SU-DHL-6 (cell line): Measurements from ENCODE around the gene TRIM77.
"Not testable (repeated sequence)": the region's sequence is repeated elsewhere in the genome, so short reads cannot be mapped to it uniquely, and the experiment has no call there.

Source experiments
- H2AFZ ChIP-seq: fragments of 200-600 bp; sonication (generic); 2 replicates; pipeline ENCODE4 v1.6.1; 2014; ENCODE audit warnings: low read depth, mild to moderate bottlenecking, moderate library complexity, mixed read lengths, antibody characterized with exemption, low read length; ENCODE audit not compliant: severe bottlenecking
- H3F3A ChIP-seq: fragments of 200-600 bp; shearing (Covaris generic); 2 replicates; pipeline ENCODE4 v1.6.0; 2016; ENCODE audit warnings: antibody characterized with exemption, mild to moderate bottlenecking; ENCODE audit not compliant: insufficient read depth
- H3K27ac ChIP-seq: fragments of 200-600 bp; sonication (generic); 2 replicates; pipeline ENCODE4 v1.5.1; 2016; ENCODE audit warnings: low read depth, mild to moderate bottlenecking, low read length, moderate library complexity, mixed read lengths
- H3K27me3 ChIP-seq: fragments of 200-600 bp; sonication (generic), shearing (Covaris generic); 2 replicates; pipeline ENCODE4 v1.6.0; 2014; ENCODE audit warnings: mild to moderate bottlenecking, low read length
- H3K36me3 ChIP-seq: fragments of 200-600 bp; sonication (generic); 2 replicates; pipeline ENCODE4 v1.6.1; 2014; ENCODE audit warnings: mild to moderate bottlenecking, low read length, mixed read lengths
- H3K4me2 ChIP-seq: fragments of 300-600, 200-600 bp; shearing (Covaris generic), sonication (generic); 2 replicates; pipeline ENCODE4 v1.6.0; 2014; ENCODE audit warnings: low read length, low read depth, mild to moderate bottlenecking; ENCODE audit not compliant: poor library complexity, severe bottlenecking
- H3K4me3 ChIP-seq: fragments of 200-600 bp; sonication (generic); 2 replicates; pipeline ENCODE4 v1.5.1; 2014; ENCODE audit warnings: antibody characterized with exemption, low read length, mild to moderate bottlenecking, mixed read lengths; ENCODE audit not compliant: insufficient read depth, poor library complexity, severe bottlenecking
- H3K79me2 ChIP-seq: fragments of 200-600 bp; sonication (generic); 2 replicates; pipeline ENCODE4 v1.6.1; 2014; ENCODE audit warnings: mild to moderate bottlenecking, low read length, moderate library complexity; ENCODE audit not compliant: insufficient read depth
- H3K9ac ChIP-seq: fragments of 200-600 bp; sonication (generic); 2 replicates; pipeline ENCODE4 v1.7.0; 2014; ENCODE audit warnings: mild to moderate bottlenecking, low read length
- H3K9me2 ChIP-seq: fragments of 200-600 bp; sonication (generic); replicated peaks from 2 replicates; pipeline ENCODE4 v1.6.1; 2014; ENCODE audit warnings: low read length; ENCODE audit not compliant: insufficient read depth
- H3K9me3 ChIP-seq: fragments of 200-600 bp; sonication (generic); 2 replicates; pipeline ENCODE4 v1.6.1; 2014; ENCODE audit warnings: low read length, mixed read lengths; ENCODE audit not compliant: insufficient read depth
- H4K20me1 ChIP-seq: fragments of 200-600 bp; sonication (generic); 2 replicates; pipeline ENCODE4 v1.6.1; 2014; ENCODE audit warnings: low read depth, mild to moderate bottlenecking, antibody characterized with exemption, low read length, moderate library complexity, mixed read lengths
- EZH2phosphoT487 ChIP-seq: fragments of 200-600 bp; sonication (generic), shearing (Covaris generic); conservative IDR thresholded peaks from 2 replicates; pipeline ENCODE4 v1.6.1; 2018; ENCODE audit warnings: mild to moderate bottlenecking, antibody characterized with exemption, low read length, moderate library complexity, mixed read lengths
- TF ChIP-seq, protein P1 (sequence below): fragments of 200-600 bp; sonication (generic); IDR thresholded peaks from one replicate; pipeline ENCODE4 v1.5.1; 2017; ENCODE audit warnings: antibody characterized with exemption, mild to moderate bottlenecking, low read length, moderate library complexity; ENCODE audit not compliant: insufficient read depth, poor library complexity, severe bottlenecking

Gene TRIM77

DNA sequence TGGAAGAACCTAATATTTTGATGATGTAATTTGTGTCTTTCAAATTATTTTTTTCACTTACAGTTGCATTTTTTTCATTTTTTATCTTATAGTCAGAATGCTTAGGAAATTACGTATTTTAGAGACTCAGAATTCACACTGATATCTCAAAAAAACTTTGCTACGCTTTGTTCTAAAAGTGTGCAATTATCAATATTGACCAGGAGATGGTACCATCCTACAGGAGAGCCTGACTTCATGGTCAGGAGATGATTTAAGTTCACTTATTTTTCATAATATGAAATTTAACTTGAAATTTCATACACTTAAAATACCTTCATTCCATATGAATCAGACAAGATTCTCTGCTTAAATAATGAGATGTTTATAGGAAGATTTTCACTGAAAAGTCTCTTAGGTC, 34.7 kb upstream of the TRIM77 start:
- not testable (repeated sequence) for H3K27me3 ChIP-seq, H3K9me2 ChIP-seq, H3K27ac ChIP-seq, H3F3A ChIP-seq, H2AFZ ChIP-seq, H4K20me1 ChIP-seq, H3K4me3 ChIP-seq, H3K9me3 ChIP-seq, H3K4me2 ChIP-seq, H3K9ac ChIP-seq, H3K79me2 ChIP-seq, H3K36me3 ChIP-seq

DNA sequence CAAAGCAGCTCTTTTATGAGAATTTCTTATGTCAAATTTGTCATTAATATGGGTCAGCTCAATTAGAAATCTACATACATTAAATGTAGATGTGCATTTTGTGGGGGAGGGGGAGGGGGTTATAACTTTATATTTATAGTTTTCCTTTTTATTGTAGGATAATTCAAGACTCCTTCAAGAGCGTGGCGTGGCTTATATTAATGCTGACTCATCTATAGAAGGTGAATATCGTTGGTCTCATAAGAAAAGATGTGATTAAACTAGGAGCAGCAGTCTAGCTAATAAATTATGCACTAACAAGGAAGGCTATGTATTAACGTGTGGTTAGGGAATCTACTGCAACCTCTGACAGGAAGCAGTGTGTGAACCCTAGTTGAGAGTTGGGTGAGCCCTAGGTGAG, 34.2 kb upstream of the TRIM77 start:
- H4K20me1 ChIP-seq, H3K36me3 ChIP-seq, H3K9me2 ChIP-seq, H3K4me3 ChIP-seq, H3K27me3 ChIP-seq, H3K9me3 ChIP-seq, H3K79me2 ChIP-seq, H3K9ac ChIP-seq, H3F3A ChIP-seq, H3K4me2 ChIP-seq, H2AFZ ChIP-seq, H3K27ac ChIP-seq: not testable (repeated sequence)

DNA sequence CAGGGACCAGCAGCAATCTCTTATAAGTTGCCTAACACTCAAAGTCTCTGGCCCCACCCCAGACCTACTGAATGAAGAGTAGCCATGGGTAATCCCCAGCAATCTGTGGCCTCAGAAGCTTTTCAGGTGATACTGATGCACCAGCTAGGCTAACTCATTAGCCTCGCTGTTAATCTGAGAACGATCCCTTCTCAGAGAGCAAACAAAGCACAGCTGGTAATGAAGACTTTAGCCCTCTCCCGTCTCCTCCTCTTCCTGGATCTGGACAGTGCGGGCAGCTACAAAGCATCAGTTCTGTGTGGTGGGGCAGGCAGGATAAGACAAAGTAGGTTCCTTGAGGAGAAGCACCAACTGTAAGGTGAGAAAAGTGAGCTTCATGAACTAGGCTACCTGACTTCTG, 3.0 kb upstream of the TRIM77 start:
- H3K9me3 ChIP-seq, H3K27ac ChIP-seq, H3K4me2 ChIP-seq, H3K4me3 ChIP-seq, H3K9ac ChIP-seq, H3K9me2 ChIP-seq, H3K27me3 ChIP-seq, H2AFZ ChIP-seq, H4K20me1 ChIP-seq, H3K36me3 ChIP-seq, H3F3A ChIP-seq, H3K79me2 ChIP-seq: not testable (repeated sequence)

DNA sequence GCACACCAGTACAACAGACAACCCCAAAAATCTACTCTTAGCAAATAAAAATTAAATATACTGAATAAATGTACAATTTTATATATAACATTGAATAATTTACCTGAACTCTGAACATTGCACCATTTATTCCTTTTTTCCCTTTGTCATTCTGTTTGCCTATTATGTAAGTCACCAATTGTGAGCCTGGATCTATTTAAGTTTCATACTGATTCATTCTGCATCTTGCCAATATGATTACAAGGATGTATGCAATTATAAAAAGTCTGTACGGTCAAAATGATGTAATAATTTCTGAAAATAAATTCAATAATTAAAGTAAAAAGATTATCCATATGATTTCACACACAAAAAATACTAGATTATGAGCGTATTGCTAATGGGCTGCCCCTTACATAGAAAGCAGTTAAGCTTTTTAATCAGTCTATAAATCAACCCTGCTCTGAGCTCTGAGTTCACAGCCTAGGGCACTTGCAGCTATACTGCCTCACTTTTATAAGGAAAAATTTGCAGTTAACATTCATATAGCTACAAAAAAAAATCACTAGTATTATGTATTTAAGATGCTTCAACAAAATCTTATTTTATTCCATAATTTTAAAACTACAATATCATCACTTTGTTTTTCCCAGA, 14.9 kb downstream of the TRIM77 start:
- not testable (repeated sequence) for H4K20me1 ChIP-seq, H3K4me3 ChIP-seq, H3K4me2 ChIP-seq, H3K9me2 ChIP-seq, H3K27ac ChIP-seq, H3K36me3 ChIP-seq, H3K9ac ChIP-seq, H3K9me3 ChIP-seq, H3K79me2 ChIP-seq, H3F3A ChIP-seq, H3K27me3 ChIP-seq, H2AFZ ChIP-seq

DNA sequence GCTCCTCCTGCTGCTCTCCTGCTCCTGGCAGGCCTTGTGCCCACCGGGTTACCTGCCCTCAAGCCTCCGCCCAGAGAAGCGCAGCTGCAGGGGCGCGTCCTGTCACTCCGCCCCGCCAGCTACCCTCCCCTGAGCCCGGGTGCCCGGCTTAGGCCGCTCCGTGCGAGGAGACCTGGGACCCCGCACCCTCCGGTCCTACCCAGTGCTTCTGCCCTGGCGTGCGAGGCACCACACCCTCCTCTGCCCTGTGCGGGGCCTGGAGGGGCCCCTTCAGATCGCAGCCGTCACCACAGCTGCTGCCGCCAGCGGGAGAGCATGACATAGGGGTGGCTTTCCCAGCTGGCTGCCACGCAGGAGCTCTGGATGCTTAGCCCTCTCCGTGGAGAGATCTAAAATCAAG, 20.1 kb downstream of the TRIM77 start:
- H3K36me3 ChIP-seq, H3K4me3 ChIP-seq, H3K27ac ChIP-seq, H4K20me1 ChIP-seq, H2AFZ ChIP-seq, H3F3A ChIP-seq, H3K4me2 ChIP-seq, H3K27me3 ChIP-seq, H3K9ac ChIP-seq, H3K9me3 ChIP-seq, H3K79me2 ChIP-seq, H3K9me2 ChIP-seq: not testable (repeated sequence)

DNA sequence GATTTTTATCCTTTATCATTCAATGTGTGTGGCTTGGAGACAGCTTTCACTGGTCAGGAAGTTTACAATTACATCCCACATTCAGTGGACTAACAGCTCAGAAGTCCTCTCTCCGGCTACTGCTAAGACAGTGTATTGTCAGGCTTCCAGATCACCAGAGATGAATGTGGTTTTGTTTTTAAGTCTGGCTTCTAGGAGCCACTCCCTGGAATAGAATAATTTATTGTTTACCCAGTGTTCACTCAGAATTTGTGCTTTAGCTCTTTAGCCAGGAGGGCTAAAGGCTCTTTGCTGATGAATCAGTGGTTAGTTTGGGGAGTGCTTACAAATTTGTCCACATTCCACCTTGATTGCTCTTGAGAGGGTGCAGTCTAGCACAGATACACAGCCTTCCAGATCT, 26.5 kb downstream of the TRIM77 start:
- Histone ChIP-seq H3K4me2 (no peak overlapping the region), H3K9ac (no peak overlapping the region), H3K27ac (no peak overlapping the region), H3K4me3 (no peak overlapping the region), H4K20me1 (no peaks in the 10 kb centered on the region), H3K9me3 (no peaks in the 10 kb centered on the region), H2AFZ (no peak overlapping the region), H3K36me3 (no peaks in the 10 kb centered on the region), H3K27me3 (no peaks in the 10 kb centered on the region), H3K9me2 (no peaks in the 10 kb centered on the region), H3F3A (no peaks in the 10 kb centered on the region), H3K79me2 (no peaks in the 10 kb centered on the region)
- TF ChIP-seq, protein P1, sequence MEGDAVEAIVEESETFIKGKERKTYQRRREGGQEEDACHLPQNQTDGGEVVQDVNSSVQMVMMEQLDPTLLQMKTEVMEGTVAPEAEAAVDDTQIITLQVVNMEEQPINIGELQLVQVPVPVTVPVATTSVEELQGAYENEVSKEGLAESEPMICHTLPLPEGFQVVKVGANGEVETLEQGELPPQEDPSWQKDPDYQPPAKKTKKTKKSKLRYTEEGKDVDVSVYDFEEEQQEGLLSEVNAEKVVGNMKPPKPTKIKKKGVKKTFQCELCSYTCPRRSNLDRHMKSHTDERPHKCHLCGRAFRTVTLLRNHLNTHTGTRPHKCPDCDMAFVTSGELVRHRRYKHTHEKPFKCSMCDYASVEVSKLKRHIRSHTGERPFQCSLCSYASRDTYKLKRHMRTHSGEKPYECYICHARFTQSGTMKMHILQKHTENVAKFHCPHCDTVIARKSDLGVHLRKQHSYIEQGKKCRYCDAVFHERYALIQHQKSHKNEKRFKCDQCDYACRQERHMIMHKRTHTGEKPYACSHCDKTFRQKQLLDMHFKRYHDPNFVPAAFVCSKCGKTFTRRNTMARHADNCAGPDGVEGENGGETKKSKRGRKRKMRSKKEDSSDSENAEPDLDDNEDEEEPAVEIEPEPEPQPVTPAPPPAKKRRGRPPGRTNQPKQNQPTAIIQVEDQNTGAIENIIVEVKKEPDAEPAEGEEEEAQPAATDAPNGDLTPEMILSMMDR: no peak
- TF ChIP-seq EZH2phosphoT487: no peak
